Measurements from ENCODE around the gene CABP4.

GRCh38 chr11:67441731-67442351 lies 13.3 kb upstream of the CABP4 start:
- TF ChIP-seq CTCF (IDR thresholded peaks at IDR 0.05) (no peak), ZFX (IDR thresholded peaks at IDR 0.05; ENCODE audit: borderline replicate concordance) (no peak)
